NCI-H1417 treated with DMSO at 0.1 percent for 48 hours (cell line): ENCODE results near the gene CHRNA7.
"Not testable (repeated sequence)": the region's sequence is repeated elsewhere in the genome, so short reads cannot be mapped to it uniquely, and the experiment has no call there.

Source experiments
- DNase-seq: peaks from one replicate; lab custom pipeline; 2025; lab: John Stamatoyannopoulos, UW

The CHRNA7 gene

GRCh38 chr15:32120577-32121383 lies 90.5 kb downstream of the CHRNA7 start:
- DNase-seq: no peak

GRCh38 chr15:32121384-32121695 lies 91.0 kb downstream of the CHRNA7 start:
- DNase-seq: no peak

- DNase-seq: no peak
Observed at GRCh38 chr15:32122013-32122412, 91.7 kb downstream of the CHRNA7 start.

GRCh38 chr15:32123473-32123872 lies 93.2 kb downstream of the CHRNA7 start:
- no peak for DNase-seq

GRCh38 chr15:32124726-32125125 lies 94.4 kb downstream of the CHRNA7 start:
- DNase-seq: no peak

GRCh38 chr15:32125595-32125994 lies 95.3 kb downstream of the CHRNA7 start:
- no peak for DNase-seq

- DNase-seq: no peak
Observed at GRCh38 chr15:32129815-32130214, 99.5 kb downstream of the CHRNA7 start.

- DNase-seq: no peak
Observed at GRCh38 chr15:32130823-32131222, 100.5 kb downstream of the CHRNA7 start.

GRCh38 chr15:32131803-32132202 lies 101.5 kb downstream of the CHRNA7 start:
- no peak for DNase-seq

GRCh38 chr15:32132859-32133258 lies 102.5 kb downstream of the CHRNA7 start:
- DNase-seq: no peak

- DNase-seq: no peak
Observed at GRCh38 chr15:32134842-32135241, 104.5 kb downstream of the CHRNA7 start.

- no peak for DNase-seq
Observed at GRCh38 chr15:32135335-32135734, 105.0 kb downstream of the CHRNA7 start.

GRCh38 chr15:32145512-32145911 lies 115.2 kb downstream of the CHRNA7 start:
- DNase-seq: not testable (repeated sequence)

GRCh38 chr15:32148833-32149555 lies 118.7 kb downstream of the CHRNA7 start:
- DNase-seq: no peak

GRCh38 chr15:32152574-32152973 lies 122.3 kb downstream of the CHRNA7 start:
- DNase-seq: no peak

GRCh38 chr15:32153868-32154623 lies 123.7 kb downstream of the CHRNA7 start:
- DNase-seq: not testable (repeated sequence)

GRCh38 chr15:32162143-32162542 lies 131.8 kb downstream of the CHRNA7 start:
- DNase-seq: not testable (repeated sequence)

GRCh38 chr15:32164065-32164464 lies 133.8 kb downstream of the CHRNA7 start:
- DNase-seq: not testable (repeated sequence)

- not testable (repeated sequence) for DNase-seq
Observed at GRCh38 chr15:32164747-32165146, 134.4 kb downstream of the CHRNA7 start.

GRCh38 chr15:32165775-32166174 lies 135.5 kb downstream of the CHRNA7 start:
- not testable (repeated sequence) for DNase-seq

- not testable (repeated sequence) for DNase-seq
Observed at GRCh38 chr15:32166270-32166669, 136.0 kb downstream of the CHRNA7 start.

- DNase-seq: not testable (repeated sequence)
Observed at GRCh38 chr15:32167913-32168312, 137.6 kb downstream of the CHRNA7 start.

GRCh38 chr15:32180579-32180978 lies 150.3 kb downstream of the CHRNA7 start:
- DNase-seq: not testable (repeated sequence)
